NCI-H2081 treated with DMSO at 0.1 percent for 48 hours (cell line): ENCODE data around the gene SCMH1.

Experiments
- DNase-seq: peaks from one replicate; lab custom pipeline; 2025; lab: John Stamatoyannopoulos, UW

SCMH1 gene

DNA sequence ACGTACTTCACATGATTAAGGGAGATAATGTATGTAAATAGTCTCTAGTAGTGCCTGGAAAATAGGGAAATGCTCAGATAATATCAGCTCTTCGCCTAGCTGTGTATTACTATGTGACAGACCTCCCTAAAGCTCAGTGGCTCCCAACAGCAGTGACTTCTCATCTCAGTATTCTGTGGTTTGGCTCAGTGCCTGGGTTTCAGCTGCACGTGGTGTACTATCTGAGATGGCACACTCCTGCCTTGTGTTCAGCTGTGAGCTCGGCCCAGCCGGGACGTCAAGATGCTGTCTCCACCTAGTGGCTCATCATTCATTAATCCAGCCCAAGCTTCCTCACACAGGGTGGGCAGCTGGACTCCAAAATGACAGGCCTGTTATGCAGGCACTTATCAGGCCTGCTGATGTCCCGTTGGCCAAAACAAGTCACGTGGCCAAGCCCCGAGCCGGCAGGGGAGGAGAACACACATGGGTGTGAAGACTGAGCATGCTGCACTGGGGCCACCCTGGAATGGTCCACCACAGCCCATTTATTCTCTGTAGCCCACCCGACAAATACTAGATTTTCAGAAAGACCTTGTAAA, 238.4 kb downstream of the SCMH1 start:
- DNase-seq = no peak

DNA sequence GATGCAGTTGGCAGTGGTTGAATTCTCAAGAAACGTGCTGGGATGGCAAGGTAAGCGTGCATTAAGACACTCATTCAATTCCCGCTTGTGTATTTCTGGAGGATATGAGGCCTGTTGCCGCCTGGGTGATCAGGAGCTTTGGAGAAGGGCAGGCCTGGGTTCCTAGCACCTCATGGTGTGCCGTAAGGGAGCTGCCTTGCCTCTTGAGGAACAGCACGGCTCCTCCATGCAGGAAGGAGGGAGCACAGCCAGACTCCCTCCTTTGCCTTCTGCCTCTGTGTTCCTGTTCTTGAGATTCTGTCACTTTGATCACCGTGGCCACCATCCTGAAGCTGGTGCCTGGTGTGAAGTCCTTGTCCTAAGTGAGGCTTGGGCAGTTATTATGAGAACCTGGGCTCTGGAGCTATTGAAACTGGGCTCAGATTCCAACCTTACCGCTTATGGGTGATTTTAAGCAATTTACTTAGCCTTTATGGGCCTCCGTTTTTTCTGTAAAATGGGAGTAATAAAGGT, 238.9 kb downstream of the SCMH1 start:
- DNase-seq = no peak

DNA sequence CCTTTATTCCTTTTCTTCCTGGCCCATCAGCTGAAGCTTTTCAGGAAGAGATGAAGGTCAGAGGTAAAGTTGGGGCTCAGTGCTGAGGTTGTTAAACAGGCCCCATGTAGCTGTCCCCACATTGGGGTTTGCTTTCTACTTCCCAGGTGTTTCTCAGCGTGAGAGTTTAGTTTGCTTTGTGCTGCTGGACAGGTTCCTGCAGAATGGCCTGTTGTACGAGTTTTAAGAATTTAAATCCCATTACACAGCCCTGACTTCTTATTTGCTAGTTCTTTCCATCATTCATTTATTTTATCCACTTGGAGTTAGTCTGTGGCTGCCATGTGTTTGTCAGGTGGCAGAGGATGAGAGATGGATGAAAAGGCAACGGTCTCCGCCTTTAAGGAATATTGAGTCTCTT, 243.4 kb downstream of the SCMH1 start:
- no peak for DNase-seq

DNA sequence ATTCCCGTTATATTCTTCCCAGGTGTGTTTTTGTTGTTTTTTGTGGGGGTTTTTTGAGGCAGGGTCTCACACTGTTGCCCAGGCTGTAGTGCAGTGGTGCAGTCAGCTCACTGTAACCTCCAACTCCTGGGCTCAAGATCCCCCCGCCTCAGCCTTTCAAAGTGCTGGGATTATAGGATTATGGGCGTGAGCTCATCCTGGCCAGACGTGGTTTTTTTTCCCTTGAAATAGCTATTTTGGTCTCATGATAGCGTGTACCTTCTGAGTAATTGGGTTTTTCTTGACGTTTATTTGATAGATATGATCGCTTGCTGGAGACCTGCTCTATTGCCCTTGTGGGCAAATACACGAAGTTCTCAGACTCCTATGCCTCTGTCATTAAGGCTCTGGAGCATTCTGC, 245.0 kb downstream of the SCMH1 start:
- no peak for DNase-seq

DNA sequence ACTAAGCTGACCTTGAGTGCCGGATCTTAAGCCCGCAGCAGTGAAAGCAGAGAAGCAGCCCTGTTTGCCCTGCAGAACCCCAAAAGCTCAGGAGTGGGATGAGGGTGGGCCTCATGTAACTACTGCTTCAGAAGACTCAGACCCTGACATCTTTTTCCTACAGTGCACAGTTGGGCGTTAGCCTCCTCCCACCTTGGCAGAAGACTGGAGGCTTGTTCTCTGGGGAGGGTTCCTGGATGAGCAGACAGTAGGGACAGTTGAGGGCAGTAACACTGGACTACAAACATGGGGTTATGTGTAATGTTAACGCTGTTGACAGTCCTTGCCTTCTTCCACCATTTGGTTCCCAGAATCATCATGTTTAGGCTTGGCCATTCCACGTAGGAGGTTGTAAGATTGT, 253.0 kb downstream of the SCMH1 start:
- no peak for DNase-seq

DNA sequence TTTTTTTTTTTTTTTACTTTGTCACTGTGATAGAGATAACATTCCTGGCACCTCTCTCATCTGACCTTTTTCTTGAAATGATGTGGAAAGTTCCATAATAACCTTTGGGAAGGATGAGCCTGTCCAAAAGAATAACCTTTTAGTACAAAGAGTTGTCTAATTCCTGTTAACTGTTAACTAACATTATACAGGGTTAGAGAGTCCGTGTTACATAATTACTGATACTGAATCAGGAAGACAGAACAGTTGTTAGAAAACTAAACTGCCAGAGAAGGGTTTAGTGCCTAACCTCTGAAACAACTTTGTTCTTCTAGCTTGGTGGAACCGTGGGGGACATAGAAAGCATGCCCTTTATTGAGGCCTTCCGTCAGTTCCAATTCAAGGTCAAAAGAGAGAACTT, 253.8 kb downstream of the SCMH1 start:
- no peak for DNase-seq

DNA sequence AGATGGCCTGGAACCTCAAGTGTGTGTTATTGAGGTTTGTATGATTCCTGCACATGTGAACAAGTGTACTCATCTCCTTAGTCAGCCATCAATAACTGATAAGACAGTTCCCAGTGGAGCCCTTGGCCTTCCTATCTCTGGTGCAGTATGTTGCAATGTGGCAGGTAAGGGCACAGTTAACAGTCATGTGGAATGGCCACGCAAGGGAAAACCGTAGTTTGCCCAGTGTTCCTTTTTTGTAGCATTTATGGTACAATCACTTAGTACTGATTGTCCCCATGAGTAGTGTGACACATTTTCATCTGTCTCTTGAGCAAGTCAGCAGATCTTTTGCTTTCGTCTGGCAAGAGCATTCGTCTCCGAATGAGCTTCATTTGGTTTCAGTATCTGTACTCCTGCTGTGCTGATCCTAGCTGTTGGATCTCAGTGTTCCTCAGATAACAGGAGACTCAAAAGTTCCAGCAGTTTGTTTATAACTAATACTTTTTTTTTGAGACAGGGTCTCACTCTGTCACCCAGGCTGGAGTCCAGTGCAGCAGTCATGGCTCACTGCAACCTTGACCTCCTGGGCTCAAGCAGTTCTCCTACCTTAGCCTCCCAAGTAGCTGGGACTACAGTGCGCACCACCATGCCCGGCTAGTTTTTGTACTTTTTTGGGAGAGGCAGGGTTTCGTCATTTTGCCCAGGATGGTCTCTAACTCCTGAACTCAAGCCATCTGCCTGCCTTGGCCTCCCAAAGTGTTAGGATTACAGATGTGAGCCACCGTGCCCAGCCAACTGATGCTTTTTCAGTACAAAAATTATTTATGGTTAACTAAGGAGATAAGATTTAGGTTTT, 254.4 kb downstream of the SCMH1 start:
- no peak for DNase-seq

DNA sequence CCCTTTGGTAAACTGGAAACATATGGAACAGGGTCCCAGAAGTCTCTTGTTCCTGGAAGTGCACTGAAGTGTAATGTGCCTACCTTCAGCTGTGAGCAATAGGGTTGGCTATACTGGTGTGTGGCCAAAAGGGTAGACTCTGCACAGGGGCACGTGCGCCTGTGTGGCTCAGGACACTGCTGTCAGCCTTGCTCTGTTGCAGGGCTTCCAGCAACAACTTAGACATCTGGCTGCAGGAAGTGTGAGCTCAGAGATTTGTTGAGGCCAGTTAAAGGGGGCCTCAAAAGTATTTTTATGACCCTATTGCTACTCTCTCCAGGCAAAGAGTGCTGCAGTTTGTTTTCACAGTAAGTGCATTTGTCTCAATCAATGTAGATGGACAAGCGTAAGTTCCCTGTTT, 255.2 kb downstream of the SCMH1 start:
- no peak for DNase-seq

DNA sequence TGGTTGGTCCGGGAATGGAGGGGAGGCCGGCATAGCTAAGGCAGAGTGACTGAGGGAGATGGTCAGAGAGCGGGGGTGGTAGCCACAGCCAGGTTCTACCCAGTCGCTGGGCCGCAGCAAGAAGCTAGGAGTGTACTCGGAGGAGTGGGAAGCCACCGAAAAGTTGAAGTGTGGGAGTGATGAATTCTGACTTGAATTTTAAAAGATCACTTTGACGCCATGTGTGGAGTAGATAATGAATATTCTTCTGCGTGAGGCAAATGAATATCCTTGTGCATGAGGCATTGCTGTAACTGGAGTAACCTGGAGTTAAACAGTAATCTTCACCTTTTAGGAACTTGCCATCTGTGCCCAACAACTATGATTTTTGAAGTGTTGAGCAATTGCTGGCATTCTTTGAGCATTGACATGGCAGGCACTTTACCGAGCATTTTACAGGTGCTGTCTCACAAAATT, 255.8 kb downstream of the SCMH1 start:
- no peak for DNase-seq

DNA sequence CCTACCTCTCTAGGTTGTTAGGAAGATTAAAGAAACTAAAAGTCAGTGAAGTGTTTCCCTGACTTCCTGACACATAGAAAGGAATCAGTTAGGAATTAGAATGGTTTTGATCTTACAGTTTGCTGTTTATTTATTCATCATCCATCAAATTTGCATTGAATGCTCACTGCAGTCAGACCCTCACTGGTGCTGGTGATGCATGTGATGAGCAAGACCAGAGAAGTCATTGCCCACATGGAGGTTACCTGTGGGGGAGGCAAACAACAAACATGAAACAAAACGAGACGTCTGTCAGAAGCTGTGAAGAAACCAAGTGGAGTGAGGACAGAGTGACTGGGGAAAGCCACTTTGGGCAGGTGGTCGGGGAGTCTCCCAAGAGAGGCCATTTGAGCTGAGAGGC, 256.2 kb downstream of the SCMH1 start:
- no peak for DNase-seq

DNA sequence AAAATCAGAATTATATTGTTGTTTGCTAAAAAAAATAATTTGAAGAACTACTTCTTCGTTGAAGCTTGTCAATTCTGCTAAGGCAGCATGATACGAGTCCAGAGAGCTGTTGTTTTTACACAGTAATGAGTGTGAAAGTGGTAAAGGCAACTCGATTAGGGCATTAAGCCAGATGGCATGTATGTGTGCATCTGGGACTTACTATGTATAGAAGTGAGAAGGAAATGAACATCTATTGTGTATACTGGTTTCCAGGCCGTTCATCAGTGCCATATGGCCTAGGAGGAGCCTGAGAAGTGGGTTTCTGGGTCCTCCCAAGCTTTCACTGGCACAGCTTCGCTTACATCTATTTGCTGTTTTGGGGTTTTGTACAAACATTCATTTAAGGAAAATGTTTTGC, 256.9 kb downstream of the SCMH1 start:
- no peak for DNase-seq

DNA sequence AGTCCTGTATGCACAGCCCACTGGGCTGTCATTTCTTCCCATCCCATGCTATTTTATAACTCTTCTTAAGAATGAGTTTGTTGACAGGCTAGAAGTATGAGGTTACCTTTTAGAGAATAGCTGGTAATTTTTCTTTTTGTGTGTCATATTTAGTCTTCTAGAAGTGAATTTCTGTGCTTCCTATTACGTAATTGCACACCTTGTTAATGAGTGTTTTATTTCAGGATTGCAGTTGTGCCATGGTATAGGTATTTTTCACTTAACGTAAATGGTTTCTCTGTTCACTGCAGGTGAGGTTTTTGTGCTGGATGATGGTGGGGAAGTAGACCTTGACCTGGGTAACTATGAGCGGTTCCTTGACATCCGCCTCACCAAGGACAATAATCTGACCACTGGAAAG, 257.6 kb downstream of the SCMH1 start:
- no peak for DNase-seq

DNA sequence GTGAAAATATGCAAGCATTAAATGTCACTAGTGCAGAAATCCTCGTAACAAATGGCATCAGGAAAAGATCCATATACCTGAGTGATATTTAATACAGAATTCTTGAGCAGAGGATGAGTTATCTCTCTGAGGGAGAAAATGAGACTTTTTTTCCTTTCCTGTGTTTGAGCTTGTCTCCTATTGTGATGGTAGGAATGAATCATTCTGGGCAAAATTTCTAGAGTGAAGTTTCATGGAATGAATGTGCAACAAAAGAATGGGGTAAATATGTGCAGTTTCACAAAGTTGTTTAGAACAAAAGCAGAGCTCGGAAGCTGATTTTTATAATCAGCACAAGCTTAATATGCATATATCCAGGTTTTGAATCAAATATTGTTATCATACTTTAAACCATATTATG, 258.0 kb downstream of the SCMH1 start:
- DNase-seq = no peak

DNA sequence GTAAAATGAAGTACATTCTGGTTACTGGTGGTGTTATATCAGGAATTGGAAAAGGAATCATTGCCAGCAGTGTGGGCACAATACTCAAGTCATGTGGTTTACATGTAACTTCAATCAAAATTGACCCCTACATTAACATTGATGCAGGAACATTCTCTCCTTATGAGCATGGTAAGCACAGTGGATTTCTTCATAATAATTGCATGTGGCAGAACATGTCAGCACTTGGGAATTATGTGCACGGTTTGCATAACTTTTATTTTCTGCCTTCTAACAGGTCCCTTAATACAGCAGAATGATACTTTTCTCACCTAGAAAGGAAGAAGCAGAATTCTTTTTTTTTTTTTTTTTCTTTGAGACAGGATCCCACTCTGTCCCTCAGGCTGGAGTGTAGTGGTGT, 258.8 kb downstream of the SCMH1 start:
- no peak for DNase-seq

DNA sequence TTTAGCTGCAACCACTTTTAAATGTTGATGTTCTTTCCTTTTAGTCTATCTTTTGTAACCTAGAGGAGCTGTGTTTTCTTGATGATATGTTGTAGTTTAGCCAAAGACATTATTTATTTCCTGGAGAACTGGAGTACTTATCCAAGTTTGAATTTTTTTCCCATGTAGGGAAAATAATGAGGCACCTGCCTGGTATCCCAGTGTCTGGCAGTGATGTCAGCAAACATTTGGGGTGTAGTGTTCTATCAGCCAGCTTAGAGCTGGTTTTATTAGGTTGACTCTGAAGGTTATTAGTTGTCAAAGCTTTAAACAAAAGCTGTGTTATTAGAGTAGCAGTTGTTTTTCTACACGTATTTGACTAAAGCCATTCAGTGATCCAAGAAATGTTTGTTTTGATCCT, 259.4 kb downstream of the SCMH1 start:
- no peak for DNase-seq

DNA sequence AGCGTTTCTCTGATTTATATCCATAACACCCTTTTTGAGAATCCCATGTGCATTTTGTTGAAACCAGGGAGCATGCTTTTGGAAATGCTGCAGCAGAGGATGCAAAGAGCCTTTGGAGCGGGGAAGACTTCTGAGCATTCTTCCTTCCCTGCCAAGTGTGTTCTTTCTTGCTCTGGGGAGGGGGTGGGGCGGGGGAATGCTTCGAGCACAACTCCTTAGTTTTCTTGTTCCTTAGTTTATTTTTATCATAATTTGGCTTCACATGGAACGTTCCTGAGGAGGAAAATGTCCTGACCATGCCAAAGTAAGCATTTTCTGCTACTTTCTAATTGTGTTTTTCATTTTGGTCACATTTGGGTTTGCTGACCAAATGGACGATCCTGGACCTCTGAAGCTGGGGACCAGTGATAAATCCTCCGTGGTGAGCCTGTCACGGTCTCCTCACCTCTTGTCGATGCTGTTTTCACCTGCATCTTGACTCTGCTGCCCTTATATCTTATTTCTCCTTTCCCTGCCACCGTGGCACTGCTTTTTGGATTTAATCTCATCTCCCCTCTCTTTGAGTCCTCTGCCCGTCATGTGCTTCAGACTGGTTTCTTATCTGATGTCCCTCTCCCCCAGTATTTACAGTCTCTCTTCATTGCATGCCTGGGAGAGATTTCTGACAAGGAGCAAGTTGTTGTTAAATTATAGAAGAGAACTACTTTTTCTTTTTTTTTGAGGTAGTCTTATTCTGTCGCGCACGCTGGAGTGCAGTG, 260.2 kb downstream of the SCMH1 start:
- no peak for DNase-seq

DNA sequence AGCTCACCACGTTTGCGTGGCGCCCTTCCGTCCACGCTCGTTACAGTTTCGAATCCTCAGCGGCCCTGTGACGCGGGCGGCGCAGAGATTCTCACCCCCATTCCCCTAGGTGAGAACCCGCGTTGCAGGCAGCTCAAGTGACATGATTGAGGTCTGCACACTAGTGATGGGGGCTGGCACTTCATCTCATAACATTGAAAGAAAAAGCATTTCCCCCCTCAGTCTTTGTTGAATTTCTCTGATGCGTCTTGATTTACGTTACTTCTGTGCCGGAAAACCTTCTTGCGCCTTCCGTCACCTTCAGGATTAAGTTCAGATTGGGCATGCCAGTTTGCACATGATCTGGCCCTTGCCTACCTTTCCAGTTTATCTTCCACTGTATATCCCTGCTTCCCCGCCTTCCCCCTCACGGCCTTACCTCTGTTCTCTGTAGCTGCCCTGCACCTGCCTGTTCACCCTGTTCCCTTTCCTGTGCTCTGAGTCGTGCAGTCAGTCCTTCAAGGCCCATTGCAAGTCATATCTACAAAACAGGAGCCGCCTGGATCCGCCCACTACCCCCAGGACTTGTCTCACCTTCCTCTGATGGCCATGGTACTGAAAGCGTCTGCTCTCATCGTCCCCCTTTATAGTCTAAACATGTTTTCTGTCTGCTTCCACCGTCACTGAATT, 261.5 kb downstream of the SCMH1 start:
- DNase-seq = no peak

DNA sequence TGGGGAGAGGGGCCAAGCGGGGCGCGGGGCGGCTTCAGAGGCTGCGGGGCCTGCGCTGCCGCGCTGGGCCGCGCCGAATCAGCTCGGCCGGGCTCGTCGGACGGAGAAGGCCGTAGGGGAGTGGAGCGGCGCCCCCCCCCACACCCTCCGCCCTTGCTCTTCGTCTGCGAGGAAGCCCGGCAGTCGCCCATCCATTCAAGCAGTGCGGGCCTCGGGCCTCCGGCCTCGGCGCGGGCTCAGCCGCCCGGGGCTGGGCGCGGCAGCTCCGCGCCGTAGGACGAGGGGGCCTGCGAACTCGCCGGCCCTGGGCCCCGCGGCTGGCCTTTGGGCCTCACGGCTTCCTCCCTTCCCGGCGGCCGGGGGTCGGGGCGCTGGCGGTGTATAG, 262.0 kb downstream of the SCMH1 start:
- DNase-seq = no peak

DNA sequence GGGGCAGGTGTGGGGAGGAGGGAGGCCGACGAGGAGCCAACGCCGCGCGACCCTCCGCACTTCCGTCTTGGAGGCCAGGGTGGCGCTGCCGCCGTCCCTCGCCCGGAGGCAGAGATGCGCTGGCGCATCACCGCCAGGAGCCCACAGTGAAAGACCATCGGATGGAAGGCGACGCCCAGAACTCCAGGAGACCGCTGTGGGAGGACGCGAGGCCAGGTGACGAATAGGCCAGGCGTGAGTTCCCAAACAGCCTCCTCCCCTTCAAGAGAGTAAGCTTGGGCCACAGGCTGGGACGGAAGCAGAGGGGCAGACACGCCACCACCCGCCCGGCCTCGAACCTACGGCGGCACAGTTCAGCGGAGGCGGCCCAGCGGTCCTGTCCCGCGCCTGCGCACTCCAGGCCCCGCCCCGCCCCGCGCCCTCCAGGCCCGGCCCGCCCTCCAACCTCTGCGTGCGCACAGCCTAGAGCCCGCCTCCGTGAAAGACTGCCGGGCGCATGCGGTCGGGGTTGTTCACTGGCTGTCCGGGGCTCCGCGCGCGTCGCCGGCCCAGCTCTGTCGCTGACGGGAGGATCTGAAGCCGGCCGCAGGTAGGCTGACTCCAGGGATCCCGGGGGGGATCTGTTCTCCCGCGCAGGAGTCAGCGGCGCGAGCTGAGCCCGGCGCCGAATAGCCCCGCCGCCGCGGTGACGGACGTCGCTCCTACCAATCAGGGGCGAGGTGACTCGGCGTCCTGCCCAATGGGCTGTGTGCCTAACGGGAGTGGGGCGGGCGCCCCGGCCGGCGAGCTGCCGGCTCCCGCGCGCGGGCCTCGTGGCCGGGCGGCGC, 262.7 kb downstream of the SCMH1 start, which contains the start of gene CTPS1:
CTPS1 (plus strand) TSS at position 456 of the 827 bp plus-strand sequence. CDS start 3,595 bp downstream, outside the sequence.
- DNase-seq = peak; percentile 92

DNA sequence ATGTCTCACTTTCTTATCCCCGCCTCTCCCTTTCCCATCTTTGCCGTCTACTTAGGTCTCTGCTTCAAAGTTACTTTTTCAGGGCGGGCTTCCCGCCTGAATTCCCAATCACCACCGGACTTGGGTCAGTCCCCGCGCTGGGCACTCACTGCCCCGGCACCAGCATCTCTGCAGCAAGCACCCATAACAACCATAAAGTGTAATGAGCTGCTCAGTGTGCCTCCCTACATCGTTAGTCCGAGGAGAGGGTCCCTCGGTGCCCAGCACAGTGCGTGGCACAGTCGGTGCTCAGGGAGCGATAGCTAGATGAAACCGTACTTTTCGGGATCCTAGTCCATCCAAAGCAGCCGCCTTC, 263.2 kb downstream of the SCMH1 start:
- DNase-seq = no peak

DNA sequence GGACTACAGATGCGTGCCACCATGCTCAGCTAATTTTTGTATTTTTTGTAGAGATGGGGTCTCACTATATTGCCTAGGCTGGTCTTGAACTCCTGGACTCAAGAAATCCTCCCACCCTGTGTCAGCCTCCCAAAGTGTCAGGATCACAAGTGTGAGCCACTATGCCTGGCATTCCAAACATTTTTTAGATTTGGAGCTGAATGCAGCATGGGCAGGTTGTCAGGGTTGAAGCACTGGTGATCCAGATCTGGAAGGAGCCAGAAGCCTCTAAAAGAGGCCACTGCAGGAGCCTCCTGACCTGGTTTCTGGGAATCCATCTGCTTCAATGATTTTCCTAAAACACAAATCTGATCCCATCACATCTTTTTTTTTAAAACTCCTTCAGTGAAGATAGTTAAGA, 264.4 kb downstream of the SCMH1 start:
- no peak for DNase-seq
